Spleen (tissue), 11 donors: ENCODE results near the gene GAL3ST1. TPM values are rescaled to one million over a fixed set of nuclear protein-coding genes. Genes with fewer than 3 reads are reported as not detected.

Experiments used
- DNase-seq: peaks from one replicate; pipeline ENCODE4 v3.0.0-alpha.2; 2020
- H3K27ac ChIP-seq, 8 donors: fragments of 200-600 bp; sonication (generic) in 7 of 8; 1 replicate in 4 of 8; 2 replicates in 4 of 8; pipeline versions ENCODE4 v1.5.0 to v1.8.0; 2016 to 2021; ENCODE audit warnings: inconsistent platforms in 4 of 8, mild to moderate bottlenecking in 4 of 8, moderate library complexity in 1 of 8
- H3K27me3 ChIP-seq, 7 donors: fragments of 200-600 bp; sonication (generic) in 6 of 7; replicated peaks in 1 of 7; 1 replicate in 4 of 7; 2 replicates in 3 of 7; pipeline versions ENCODE4 v1.5.0 to v1.8.0; 2016 to 2021; ENCODE audit warnings: inconsistent platforms in 3 of 7, mild to moderate bottlenecking in 1 of 7
- H3K36me3 ChIP-seq, 6 donors: fragments of 200-600 bp; sonication (generic) in 5 of 6; 1 replicate in 4 of 6; 2 replicates in 2 of 6; pipeline versions ENCODE4 v1.5.0 to v1.8.0; 2016 to 2021; ENCODE audit warnings: inconsistent platforms in 2 of 6
- H3K4me1 ChIP-seq, 6 donors: fragments of 200-600 bp; sonication (generic) in 5 of 6; 1 replicate in 3 of 6; 2 replicates in 3 of 6; pipeline versions ENCODE4 v1.5.0 to v1.8.0; 2016 to 2021; ENCODE audit warnings: inconsistent platforms in 3 of 6
- H3K4me3 ChIP-seq, 8 donors: fragments of 200-600 bp; sonication (generic) in 7 of 8; 1 replicate in 4 of 8; 2 replicates in 4 of 8; pipeline versions ENCODE4 v1.5.0 to v1.8.0; 2016 to 2021; ENCODE audit warnings: inconsistent platforms in 4 of 8, mild to moderate bottlenecking in 4 of 8, moderate library complexity in 2 of 8
- H3K9me3 ChIP-seq, 8 donors: fragments of 200-600 bp; sonication (generic) in 7 of 8; 1 replicate in 4 of 8; 2 replicates in 4 of 8; pipeline versions ENCODE4 v1.5.0 to v1.8.0; 2016 to 2021; ENCODE audit warnings: inconsistent platforms in 4 of 8
- POLR2A ChIP-seq, 3 donors: fragments of 450-650 bp; IDR thresholded peaks; one replicate each; pipeline ENCODE4 v1.5.1; 2017; ENCODE audit warnings: antibody characterized with exemption in 3 of 3, mild to moderate bottlenecking in 1 of 3
- POLR2AphosphoS5 ChIP-seq, 3 donors: sonication (generic); formaldehyde crosslinking; IDR thresholded peaks; one replicate each; pipeline ENCODE4 v1.5.1; 2017; ENCODE audit warnings: antibody characterized with exemption in 3 of 3
- WGBS, 5 donors: extraction: QIAGEN DNeasy Blood & Tissue Kit in 3 of 5; methylation state at CpG; one replicate each; pipeline versions ENCODE4 v1.1.5 to v1.1.7; 2013 to 2018; 5-methylcytosine and 5-hydroxymethylcytosine counted together
- intact Hi-C: fragments of 100-400 bp; cut with DNase I; formaldehyde crosslinking; loops from one replicate; pipeline ENCODE4 v1.15.0; 2023; ENCODE audit warnings: low total_unique reads
- polyA plus RNA-seq, 3 donors: library from polyadenylated mRNA; stranded (reverse); fragments of 200-250 nt; gene quantifications; one replicate each; pipeline ENCODE4 v1.2.1, GENCODE V29; 2013
- total RNA-seq, 7 donors: library from RNA; depleted of rRNA in 3 of 7; stranded (reverse); fragments of >200 nt in 3 of 7; fragmentation: NEBNext Ultra II Directional in 4 of 7; extraction: Animal tissue kit (Norgen Biotek cat#: 25700) in 4 of 7; gene quantifications; one replicate each; pipeline versions ENCODE4 v1.1.0 to v1.2.1, GENCODE V29; 2016 to 2021
- TF ChIP-seq, protein P1 (sequence below), 11 experiments: fragments of 200-600 bp in 7 of 11; fragments of 450-650 bp in 4 of 11; sonication (generic) in 4 of 11; IDR thresholded peaks in 8 of 11; conservative IDR thresholded peaks in 3 of 11; 1 replicate in 7 of 11; 2 replicates in 4 of 11; pipeline versions ENCODE4 v1.4.0 to v1.8.0; 2016 to 2021; ENCODE audit warnings: antibody characterized with exemption in 11 of 11, inconsistent platforms in 4 of 11, mild to moderate bottlenecking in 1 of 11
- donor health status: healthy with polysubstance abuse.
- donor health status: DM: no; HTN: no; CAD: no; lungs with moderate emphysema.
- donor health status: DM: no; HTN: no; CAD: no.
- donor health status: Bipolar disorder and iron deficiency.
- donor health status: healthy.
- donor health status: DM: no; HTN: no; CAD: no.
- donor health status: DM: yes; HTN: yes; CAD: no.

GAL3ST1 gene
- total and polyA plus RNA-seq, 10 donors = 0.15 to 2.1 (median 0.51) TPM; not detected in 5

GRCh38 chr22:30519842-30520425, 54.5 kb downstream of the GAL3ST1 start:
- WGBS, 5 donors = 80 to 93% (median 86%) methylated on average over 7 of the region's 7 CpGs
- Histone ChIP-seq H3K36me3 (no peaks in the 10 kb centered on the region), H3K27ac (no peak overlapping the region), H3K4me3 (no peak overlapping the region), H3K4me1 (no peaks in the 10 kb centered on the region), H3K9me3 (no peaks in the 10 kb centered on the region), H3K27me3 (no peaks in the 10 kb centered on the region)
- intact Hi-C loops = no loop called here
- DNase-seq = no peak
- TF ChIP-seq POLR2A (IDR thresholded peaks at IDR 0.05) = no peak
- no peak for TF ChIP-seq POLR2AphosphoS5 (IDR thresholded peaks at IDR 0.05)
- TF ChIP-seq, protein P1, sequence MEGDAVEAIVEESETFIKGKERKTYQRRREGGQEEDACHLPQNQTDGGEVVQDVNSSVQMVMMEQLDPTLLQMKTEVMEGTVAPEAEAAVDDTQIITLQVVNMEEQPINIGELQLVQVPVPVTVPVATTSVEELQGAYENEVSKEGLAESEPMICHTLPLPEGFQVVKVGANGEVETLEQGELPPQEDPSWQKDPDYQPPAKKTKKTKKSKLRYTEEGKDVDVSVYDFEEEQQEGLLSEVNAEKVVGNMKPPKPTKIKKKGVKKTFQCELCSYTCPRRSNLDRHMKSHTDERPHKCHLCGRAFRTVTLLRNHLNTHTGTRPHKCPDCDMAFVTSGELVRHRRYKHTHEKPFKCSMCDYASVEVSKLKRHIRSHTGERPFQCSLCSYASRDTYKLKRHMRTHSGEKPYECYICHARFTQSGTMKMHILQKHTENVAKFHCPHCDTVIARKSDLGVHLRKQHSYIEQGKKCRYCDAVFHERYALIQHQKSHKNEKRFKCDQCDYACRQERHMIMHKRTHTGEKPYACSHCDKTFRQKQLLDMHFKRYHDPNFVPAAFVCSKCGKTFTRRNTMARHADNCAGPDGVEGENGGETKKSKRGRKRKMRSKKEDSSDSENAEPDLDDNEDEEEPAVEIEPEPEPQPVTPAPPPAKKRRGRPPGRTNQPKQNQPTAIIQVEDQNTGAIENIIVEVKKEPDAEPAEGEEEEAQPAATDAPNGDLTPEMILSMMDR (IDR thresholded peaks at IDR 0.05 in 8 of 11, conservative IDR thresholded peaks at IDR 0.05 in 3 of 11) = no peak

DNA sequence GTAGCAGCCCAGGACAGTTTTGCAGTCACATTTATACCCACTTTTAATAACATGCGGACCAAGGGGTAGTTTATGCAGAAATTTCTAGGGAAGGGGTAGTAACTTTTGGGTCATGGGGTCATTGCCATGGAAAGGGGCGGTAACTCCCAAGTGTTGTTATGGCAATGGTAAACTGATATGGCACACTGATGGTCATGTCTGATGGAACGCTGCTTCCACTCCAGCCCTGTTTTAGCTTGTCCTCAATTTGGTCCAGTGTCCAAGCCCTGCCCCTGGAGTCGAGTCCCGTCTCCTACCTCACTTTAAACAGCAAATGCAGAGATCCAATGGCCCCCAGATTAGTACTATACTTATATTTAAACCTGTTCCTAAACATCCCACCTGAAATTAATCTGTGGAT, 57.7 kb downstream of the GAL3ST1 start:
- Histone ChIP-seq H3K4me3 (no peak overlapping the region), H3K9me3 (peaks cover 0 to 9% (median 1%) of the 10 kb centered on the region in 8 donors), H3K4me1 (no peaks in the 10 kb centered on the region), H3K36me3 (no peaks in the 10 kb centered on the region), H3K27ac (no peak overlapping the region), H3K27me3 (no peaks in the 10 kb centered on the region)
- intact Hi-C loops = no loop called here
- TF ChIP-seq, protein P1 (IDR thresholded peaks at IDR 0.05 in 8 of 11, conservative IDR thresholded peaks at IDR 0.05 in 3 of 11) = no peak
- WGBS, 5 donors = 81 to 90% (median 85%) methylated on average over 5 of the region's 5 CpGs
- DNase-seq = no peak

- no peak for DNase-seq
- intact Hi-C loops = no loop called here
- Histone ChIP-seq H3K9me3 (peaks cover 0 to 10% (median 2%) of the 10 kb centered on the region in 8 donors), H3K4me3 (no peak overlapping the region), H3K27ac (no peak overlapping the region), H3K27me3 (no peaks in the 10 kb centered on the region), H3K4me1 (no peaks in the 10 kb centered on the region), H3K36me3 (no peaks in the 10 kb centered on the region)
- WGBS, 5 donors = 84 to 92% (median 88%) methylated on average over 6 of the region's 6 CpGs
- TF ChIP-seq, protein P1 (IDR thresholded peaks at IDR 0.05 in 8 of 11, conservative IDR thresholded peaks at IDR 0.05 in 3 of 11) = no peak
- TF ChIP-seq POLR2AphosphoS5 (IDR thresholded peaks at IDR 0.05) (no peak), POLR2A (IDR thresholded peaks at IDR 0.05) (no peak)
These were observed 58.2 kb downstream of the GAL3ST1 start for GRCh38 chr22:30516273-30516672.

GRCh38 chr22:30514252-30514651, 60.2 kb downstream of the GAL3ST1 start:
- H3K36me3 ChIP-seq = no peaks in the 10 kb centered on the region
- H3K4me1 ChIP-seq = no peaks in the 10 kb centered on the region
- no peak for DNase-seq
- TF ChIP-seq POLR2AphosphoS5 (IDR thresholded peaks at IDR 0.05) (no peak), POLR2A (IDR thresholded peaks at IDR 0.05) (no peak)
- TF ChIP-seq, protein P1 (IDR thresholded peaks at IDR 0.05 in 8 of 11, conservative IDR thresholded peaks at IDR 0.05 in 3 of 11) = no peak
- 84 to 94% (median 92%) methylated on average over 4 of the region's 4 CpGs for WGBS, 5 donors
- no peak overlapping the region for H3K4me3 ChIP-seq
- intact Hi-C loops = no loop called here
- H3K27me3 ChIP-seq = no peaks in the 10 kb centered on the region
- H3K27ac ChIP-seq = no peak overlapping the region
- H3K9me3 ChIP-seq = peaks cover 0 to 10% (median 2%) of the 10 kb centered on the region in 8 donors
